WERI-Rb-1 (cell line): ENCODE measurements around the gene FBXO5.

ENCODE experiments used
- DNase-seq: peaks from one replicate; pipeline ENCODE4 v3.0.0-alpha.2; 2020
- H3K27ac ChIP-seq: fragments of 250-450 bp; sonication (Bioruptor Pico); 2 replicates; pipeline ENCODE4 v1.5.1; 2020; ENCODE audit warnings: mild to moderate bottlenecking, moderate library complexity
- H3K27me3 ChIP-seq: fragments of 250-450 bp; sonication (Bioruptor Pico); 2 replicates; pipeline ENCODE4 v1.5.1; 2021; ENCODE audit warnings: mild to moderate bottlenecking, low read depth, moderate library complexity; ENCODE audit not compliant: insufficient read depth, severe bottlenecking
- H3K36me3 ChIP-seq: fragments of 250-450 bp; sonication (Bioruptor Pico); 2 replicates; pipeline ENCODE4 v1.5.1; 2020; ENCODE audit warnings: mild to moderate bottlenecking, moderate library complexity
- H3K4me3 ChIP-seq: 2 replicates; pipeline ENCODE4 v1.5.1; 2011; ENCODE audit warnings: low read depth, mild to moderate bottlenecking, control low read depth, low read length
- H3K9me3 ChIP-seq: fragments of 250-450 bp; sonication (Bioruptor Pico); 2 replicates; pipeline ENCODE4 v1.5.1; 2021; ENCODE audit warnings: mild to moderate bottlenecking, moderate library complexity; ENCODE audit not compliant: severe bottlenecking
- TF ChIP-seq, protein P1 (sequence below): IDR thresholded peaks from 2 replicates; pipeline ENCODE4 v1.5.1; 2011; ENCODE audit warnings: low read depth, mild to moderate bottlenecking, control low read depth, inconsistent platforms, low read length

FBXO5 gene

DNA sequence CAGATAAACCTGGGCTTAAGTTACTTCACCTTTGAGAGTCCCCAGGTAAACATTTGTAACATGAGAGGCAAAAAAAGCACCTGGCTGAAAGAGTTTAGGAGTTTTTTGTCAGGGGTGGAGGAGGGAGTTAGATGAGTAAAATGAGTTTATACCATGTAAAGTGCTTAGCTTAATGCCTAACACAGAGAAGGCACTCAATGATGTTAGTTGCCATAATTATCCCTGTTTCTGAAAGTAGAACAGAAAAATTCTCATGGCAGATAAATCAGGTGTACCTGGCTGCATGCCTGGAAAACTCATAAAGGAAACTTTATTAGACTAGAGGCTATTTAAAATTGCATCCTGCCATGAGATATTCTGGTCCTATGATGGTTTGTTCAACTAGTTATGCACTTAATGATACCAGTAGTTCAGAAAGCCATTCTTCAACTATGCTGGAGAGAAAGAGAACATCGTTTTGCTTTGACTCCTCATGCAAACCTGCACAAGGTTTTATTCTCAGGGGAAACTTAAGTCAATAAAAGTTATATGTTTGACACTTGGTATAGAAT, 40.4 kb downstream of the FBXO5 start:
- H3K4me3 ChIP-seq: no peak overlapping the region
- H3K27ac ChIP-seq: no peak overlapping the region
- no peaks in the 10 kb centered on the region for H3K9me3 ChIP-seq
- no peaks in the 10 kb centered on the region for H3K36me3 ChIP-seq
- H3K27me3 ChIP-seq: peaks cover 12% of the 10 kb centered on the region
- TF ChIP-seq, protein P1, sequence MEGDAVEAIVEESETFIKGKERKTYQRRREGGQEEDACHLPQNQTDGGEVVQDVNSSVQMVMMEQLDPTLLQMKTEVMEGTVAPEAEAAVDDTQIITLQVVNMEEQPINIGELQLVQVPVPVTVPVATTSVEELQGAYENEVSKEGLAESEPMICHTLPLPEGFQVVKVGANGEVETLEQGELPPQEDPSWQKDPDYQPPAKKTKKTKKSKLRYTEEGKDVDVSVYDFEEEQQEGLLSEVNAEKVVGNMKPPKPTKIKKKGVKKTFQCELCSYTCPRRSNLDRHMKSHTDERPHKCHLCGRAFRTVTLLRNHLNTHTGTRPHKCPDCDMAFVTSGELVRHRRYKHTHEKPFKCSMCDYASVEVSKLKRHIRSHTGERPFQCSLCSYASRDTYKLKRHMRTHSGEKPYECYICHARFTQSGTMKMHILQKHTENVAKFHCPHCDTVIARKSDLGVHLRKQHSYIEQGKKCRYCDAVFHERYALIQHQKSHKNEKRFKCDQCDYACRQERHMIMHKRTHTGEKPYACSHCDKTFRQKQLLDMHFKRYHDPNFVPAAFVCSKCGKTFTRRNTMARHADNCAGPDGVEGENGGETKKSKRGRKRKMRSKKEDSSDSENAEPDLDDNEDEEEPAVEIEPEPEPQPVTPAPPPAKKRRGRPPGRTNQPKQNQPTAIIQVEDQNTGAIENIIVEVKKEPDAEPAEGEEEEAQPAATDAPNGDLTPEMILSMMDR: no peak
- DNase-seq: no peak

DNA sequence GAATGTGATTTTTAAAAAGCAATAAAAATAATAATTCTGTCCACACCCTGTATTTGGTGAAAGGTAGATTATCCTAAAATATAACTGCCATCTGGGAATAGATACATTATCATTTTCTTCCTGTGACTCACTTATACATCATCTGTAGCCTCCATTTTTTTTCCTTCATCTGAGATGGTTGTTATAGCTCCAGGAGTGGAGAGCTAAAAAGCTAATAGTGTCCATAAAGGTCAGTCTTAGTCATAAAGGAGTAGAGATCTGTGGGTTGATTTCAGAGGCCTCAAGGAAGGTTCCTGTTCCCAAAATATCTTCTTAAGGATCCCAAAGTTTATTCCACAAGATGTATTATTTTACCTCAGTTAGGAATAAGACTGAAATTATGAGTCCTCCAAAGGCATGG, 41.1 kb downstream of the FBXO5 start:
- Histone ChIP-seq H3K27me3 (peaks cover 12% of the 10 kb centered on the region), H3K27ac (no peak overlapping the region), H3K36me3 (no peaks in the 10 kb centered on the region), H3K4me3 (no peak overlapping the region), H3K9me3 (no peaks in the 10 kb centered on the region)
- TF ChIP-seq, protein P1: no peak
- DNase-seq: no peak

DNA sequence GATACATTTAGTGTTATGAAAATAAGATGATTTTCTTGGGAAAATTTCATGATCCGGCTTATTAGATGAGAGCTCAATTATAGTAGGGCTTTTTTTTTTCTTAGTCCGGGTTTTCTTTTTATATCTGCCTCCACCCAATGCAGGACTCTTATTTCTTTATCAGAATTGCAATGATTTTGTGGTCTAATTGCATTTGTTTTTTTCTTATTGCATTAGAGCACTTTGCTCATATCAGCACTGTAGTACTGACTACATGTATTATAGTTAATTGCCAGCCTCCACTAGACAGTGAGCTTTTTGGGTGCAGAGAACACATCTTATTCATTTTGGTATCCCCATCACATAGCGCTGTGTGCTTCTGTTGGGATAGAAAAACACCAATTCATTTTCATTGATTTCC, 50.0 kb downstream of the FBXO5 start:
- Histone ChIP-seq H3K4me3 (no peak overlapping the region), H3K9me3 (no peaks in the 10 kb centered on the region), H3K27ac (no peak overlapping the region), H3K27me3 (peaks cover 7% of the 10 kb centered on the region), H3K36me3 (no peaks in the 10 kb centered on the region)
- TF ChIP-seq, protein P1: no peak
- DNase-seq: no peak

DNA sequence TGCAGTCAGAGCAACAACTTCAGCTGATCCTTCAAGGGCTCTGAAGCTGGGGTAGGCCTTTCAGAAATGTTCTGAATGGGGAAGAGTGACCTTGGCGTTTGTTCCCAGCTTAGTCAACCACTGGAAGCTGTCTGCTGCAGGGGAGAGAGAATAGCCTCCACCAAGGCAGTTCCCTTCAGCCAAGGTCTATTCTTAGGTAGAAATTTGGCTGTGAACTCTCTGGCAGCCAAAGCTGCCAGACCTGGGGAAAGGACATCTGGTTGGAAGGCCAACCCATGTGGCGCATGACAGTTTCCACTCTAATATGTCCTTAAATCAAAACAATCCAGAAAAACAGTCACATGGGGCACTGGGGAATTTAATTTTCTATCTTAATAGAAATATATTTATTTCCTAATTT, 60.1 kb downstream of the FBXO5 start:
- TF ChIP-seq, protein P1: no peak
- Histone ChIP-seq H3K9me3 (no peaks in the 10 kb centered on the region), H3K4me3 (no peak overlapping the region), H3K27ac (no peak overlapping the region), H3K27me3 (peaks cover 5% of the 10 kb centered on the region), H3K36me3 (no peaks in the 10 kb centered on the region)
- DNase-seq: no peak
